NCI-H1694 treated with DMSO at 0.1 percent for 48 hours (cell line): Measurements from ENCODE around the gene ZDHHC14.

Source experiments
- DNase-seq: peaks from one replicate; lab custom pipeline; 2025; lab: John Stamatoyannopoulos, UW

Gene ZDHHC14

GRCh38 chr6:157647261-157647915 is 266.4 kb downstream of the ZDHHC14 start:
- DNase-seq, result no peak

GRCh38 chr6:157648561-157648960 is 267.6 kb downstream of the ZDHHC14 start:
- DNase-seq, result no peak

DNA sequence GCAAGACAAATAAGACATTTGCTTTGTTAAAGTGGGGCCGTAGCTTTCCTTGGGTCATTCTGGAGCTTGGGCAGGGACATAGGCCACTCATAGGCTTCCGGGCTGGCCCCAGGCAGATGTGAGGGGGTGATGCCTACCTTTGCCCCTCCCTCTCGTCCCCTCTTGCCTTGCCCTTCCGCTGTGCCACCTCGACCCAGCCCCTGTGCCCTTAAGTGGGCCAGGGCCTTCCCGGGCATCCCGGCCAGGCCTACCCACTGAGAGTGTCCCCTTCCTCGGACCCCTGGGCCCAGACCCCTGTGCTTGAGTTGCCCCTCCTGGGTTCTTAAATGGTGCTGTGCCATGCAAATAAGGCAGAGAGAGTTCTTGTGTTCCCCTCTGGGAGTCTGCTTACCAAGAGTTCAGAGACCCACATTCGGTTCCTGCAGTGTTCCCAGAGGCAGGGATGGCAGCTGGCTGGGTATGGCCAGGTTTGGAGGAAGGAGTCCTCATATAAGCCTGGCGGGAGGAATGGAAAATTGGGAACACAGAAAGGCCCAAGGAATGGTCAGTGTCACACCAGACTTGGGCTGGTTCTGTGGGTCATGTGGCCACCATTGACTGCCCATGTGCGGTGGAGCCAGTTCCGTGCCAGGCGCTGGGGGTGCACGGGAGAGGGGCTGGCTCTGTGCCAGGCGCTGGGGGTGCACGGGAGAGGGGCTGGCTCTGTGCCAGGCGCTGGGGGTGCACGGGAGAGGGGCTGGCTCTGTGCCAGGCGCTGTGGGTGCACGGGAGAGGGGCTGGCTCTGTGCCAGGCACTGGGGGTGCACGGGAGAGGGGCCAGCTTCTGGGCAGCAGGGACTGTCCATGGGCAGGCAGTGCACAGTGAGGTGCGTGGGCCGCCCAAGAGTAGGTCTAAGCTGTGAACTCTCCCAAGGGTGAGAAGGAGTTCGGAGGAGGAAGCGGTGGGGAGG is 268.6 kb downstream of the ZDHHC14 start:
- peak; percentile 32 for DNase-seq

- DNase-seq, result no peak
Observed at GRCh38 chr6:157650261-157650640, 269.3 kb downstream of the ZDHHC14 start.

GRCh38 chr6:157650801-157651200 is 269.8 kb downstream of the ZDHHC14 start:
- no peak for DNase-seq

DNA sequence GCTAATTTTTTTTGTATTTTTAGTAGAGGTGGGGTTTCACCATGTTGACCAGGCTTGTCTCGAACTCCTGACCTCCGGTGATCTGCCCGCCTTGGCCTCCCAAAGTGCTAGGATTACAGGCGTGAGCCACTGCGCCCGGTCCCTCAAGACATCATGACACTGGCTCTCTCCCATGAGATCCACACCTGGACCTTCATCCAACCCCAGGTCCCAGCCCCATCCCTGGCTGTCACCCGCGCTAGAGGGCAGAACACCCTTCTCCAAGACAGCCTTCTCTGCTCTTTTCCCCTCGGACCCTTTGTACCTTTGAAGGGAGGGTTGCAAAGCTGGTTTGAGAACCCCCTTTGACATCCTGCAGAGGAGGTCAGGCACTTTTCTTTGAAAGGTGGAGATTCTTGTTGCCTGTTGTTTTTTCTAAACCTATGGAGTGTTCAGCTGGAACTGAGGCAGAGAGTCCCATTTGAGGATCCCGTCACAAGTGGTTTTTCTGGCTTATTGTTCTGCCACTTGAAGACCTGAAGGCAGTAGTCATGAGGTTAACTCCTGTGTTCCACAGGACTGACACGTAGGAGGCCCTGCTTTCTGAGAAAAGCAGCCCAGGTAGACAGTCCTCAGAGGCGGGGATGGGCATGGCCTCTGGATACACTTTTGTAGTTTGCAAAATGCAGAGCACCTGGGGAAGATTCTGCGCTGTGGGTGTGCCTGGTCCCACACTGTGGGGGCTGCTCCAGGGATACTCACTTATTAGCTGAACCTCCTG is 270.9 kb downstream of the ZDHHC14 start:
- DNase-seq, result no peak

GRCh38 chr6:157652601-157653363 is 271.8 kb downstream of the ZDHHC14 start:
- DNase-seq, result no peak

DNA sequence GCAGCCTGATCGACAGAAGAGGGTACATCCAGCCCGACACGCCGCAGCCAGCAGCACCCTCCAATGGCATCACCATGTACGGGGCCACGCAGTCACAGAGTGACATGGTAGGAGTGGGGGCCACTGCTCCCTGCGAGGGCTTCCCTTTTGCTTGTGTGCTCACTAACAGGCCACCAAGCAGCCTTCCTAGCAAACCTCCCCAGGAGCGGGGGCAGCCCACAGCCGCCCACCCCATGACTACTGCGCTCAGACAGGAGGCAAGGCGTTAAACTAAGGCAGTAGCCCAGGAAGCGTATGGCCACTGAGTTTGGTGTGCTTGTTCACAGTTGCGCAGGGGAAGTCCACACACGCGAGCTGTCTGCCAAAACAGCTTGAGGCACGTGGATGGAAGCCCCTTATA is 272.5 kb downstream of the ZDHHC14 start:
- no peak for DNase-seq

DNA sequence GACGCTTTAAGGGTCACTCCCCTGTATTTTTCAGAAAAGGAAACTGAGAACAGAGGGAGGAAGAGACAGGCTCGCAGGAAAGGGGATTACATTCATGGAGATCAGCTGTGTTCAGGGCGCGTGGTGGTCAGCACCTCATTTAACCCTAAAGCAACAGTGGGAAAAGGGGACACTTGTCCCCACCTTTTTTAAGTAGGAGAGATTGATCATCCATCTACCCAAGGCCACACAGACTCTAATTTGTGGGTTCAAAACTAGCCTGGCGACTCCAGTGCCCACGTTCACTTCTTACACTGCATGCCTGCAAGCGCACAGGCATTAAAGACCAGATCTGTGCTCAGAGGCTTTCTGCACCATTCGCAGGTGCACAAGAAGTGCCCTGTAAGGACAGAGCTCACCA is 274.1 kb downstream of the ZDHHC14 start:
- no peak for DNase-seq

- no peak for DNase-seq
Observed at GRCh38 chr6:157656437-157656997, 275.5 kb downstream of the ZDHHC14 start.

- DNase-seq, result peak; percentile 23
Observed at GRCh38 chr6:157657754-157658153, 276.8 kb downstream of the ZDHHC14 start.

- DNase-seq, result no peak
Observed at GRCh38 chr6:157658301-157658700, 277.3 kb downstream of the ZDHHC14 start.

- no peak for DNase-seq
Observed at GRCh38 chr6:157659536-157660271, 278.7 kb downstream of the ZDHHC14 start.

- no peak for DNase-seq
Observed at GRCh38 chr6:157660414-157660813, 279.4 kb downstream of the ZDHHC14 start.

- DNase-seq, result no peak
Observed at GRCh38 chr6:157661652-157662051, 280.7 kb downstream of the ZDHHC14 start.

DNA sequence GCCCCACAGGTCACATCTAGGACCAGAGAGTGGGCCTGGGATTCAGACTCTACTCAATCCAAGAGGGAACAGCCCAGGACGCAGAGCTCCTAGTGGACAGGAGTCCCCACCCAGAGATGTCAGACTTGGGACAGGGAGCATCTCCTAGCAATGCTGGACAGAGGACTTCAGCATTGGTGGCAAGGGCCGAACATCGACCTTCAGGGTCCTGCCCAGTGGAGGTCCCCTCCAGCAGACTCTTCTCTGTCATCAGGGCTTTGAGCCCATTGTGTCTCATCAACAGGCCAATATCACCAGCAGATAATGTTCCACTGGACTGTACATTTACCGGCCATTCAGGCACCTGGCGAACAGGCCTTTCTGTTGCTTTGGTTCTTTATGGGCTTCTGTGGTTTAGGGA is 282.3 kb downstream of the ZDHHC14 start:
- DNase-seq, result no peak

DNA sequence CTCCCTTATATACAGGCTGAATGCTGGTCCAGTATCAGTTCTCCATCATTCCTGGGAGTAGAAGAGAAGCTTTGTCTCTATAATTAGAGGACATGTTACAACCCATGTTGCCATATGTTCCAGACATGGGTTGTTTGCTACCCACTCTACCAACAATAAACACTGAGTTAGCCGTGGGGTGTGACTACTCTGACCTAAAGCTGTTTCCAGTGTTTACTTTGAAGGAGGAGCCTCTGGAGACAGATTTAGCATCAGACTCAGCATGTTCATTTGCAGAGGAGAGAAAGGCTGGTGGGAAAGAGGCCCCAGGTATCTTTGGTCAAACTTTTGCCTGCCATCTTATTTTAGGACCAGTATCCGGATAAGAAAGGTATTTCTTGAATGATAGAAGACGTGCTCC is 284.2 kb downstream of the ZDHHC14 start:
- DNase-seq, result peak; percentile 29

- no peak for DNase-seq
Observed at GRCh38 chr6:157666729-157667128, 285.7 kb downstream of the ZDHHC14 start.

- DNase-seq, result peak; percentile 36
Observed at GRCh38 chr6:157667211-157668008, 286.4 kb downstream of the ZDHHC14 start.

GRCh38 chr6:157668009-157668401 is 287.0 kb downstream of the ZDHHC14 start:
- DNase-seq, result no peak
